Thymus (tissue), 11 donors: ENCODE data around the gene SBNO1. TPM values are rescaled to one million over a fixed set of nuclear protein-coding genes. Genes with fewer than 3 reads are reported as not detected.

Experiments used
- DNase-seq, 9 donors: peaks; one replicate each; pipeline ENCODE4 v3.0.0-alpha.2; 2013; ENCODE audit warnings: low spot score in 9 of 9, low read depth in 6 of 9, missing footprints in 1 of 9
- H3K27ac ChIP-seq, 2 donors: one replicate each; pipeline ENCODE4 v1.5.1; 2013; ENCODE audit warnings: control low read depth in 1 of 2, low read depth in 1 of 2, low read length in 1 of 2, mild to moderate bottlenecking in 1 of 2, moderate library complexity in 1 of 2
- H3K27me3 ChIP-seq, 2 donors: one replicate each; pipeline ENCODE4 v1.5.1; 2013; ENCODE audit warnings: low read length in 1 of 2; ENCODE audit not compliant: control insufficient read depth in 2 of 2, insufficient read depth in 1 of 2
- H3K36me3 ChIP-seq, 2 donors: one replicate each; pipeline ENCODE4 v1.5.1; 2013; ENCODE audit warnings: low read length in 1 of 2, mild to moderate bottlenecking in 1 of 2, moderate library complexity in 1 of 2; ENCODE audit not compliant: control insufficient read depth in 2 of 2, insufficient read depth in 2 of 2
- H3K4me1 ChIP-seq, 2 donors: one replicate each; pipeline ENCODE4 v1.5.1; 2013; ENCODE audit warnings: low read length in 2 of 2; ENCODE audit not compliant: control insufficient read depth in 2 of 2, insufficient read depth in 2 of 2
- H3K4me3 ChIP-seq, 2 donors: one replicate each; pipeline ENCODE4 v1.5.1; 2013; ENCODE audit warnings: low read length in 2 of 2, control low read depth in 1 of 2, mild to moderate bottlenecking in 1 of 2
- H3K9me3 ChIP-seq, 2 donors: one replicate each; pipeline ENCODE4 v1.5.1; 2013; ENCODE audit warnings: low read length in 1 of 2, mild to moderate bottlenecking in 1 of 2; ENCODE audit not compliant: control insufficient read depth in 2 of 2, insufficient read depth in 1 of 2
- WGBS: extraction: QIAGEN DNeasy Blood & Tissue Kit; methylation state at CpG from one replicate; pipeline ENCODE4 v1.1.7; 2013; 5-methylcytosine and 5-hydroxymethylcytosine counted together
- polyA plus RNA-seq: library from polyadenylated mRNA; stranded (reverse); fragments of 200-250 nt; gene quantifications from one replicate; pipeline ENCODE4 v1.2.3, GENCODE V29; 2013
- total RNA-seq: library from RNA; stranded (reverse); fragments of 120-200 nt; gene quantifications from one replicate; pipeline ENCODE4 v1.2.4, GENCODE V29; 2013
- donor health status: healthy.

The SBNO1 gene
- total and polyA plus RNA-seq, 2 donors = 7.7 to 22.9 TPM

- peak in 4 of 9 donors; percentile 44 to 79 (median 64) for DNase-seq
- Histone ChIP-seq H3K4me3 (peak overlapping the region; percentile 61 to 91), H3K27ac (peak overlapping the region in 1 of 2 donors; percentile 70), H3K36me3 (peaks cover 6 to 11% of the 10 kb centered on the region in 2 donors), H3K9me3 (peaks cover 0 to 9% of the 10 kb centered on the region in 2 donors), H3K27me3 (peaks cover 0 to 13% of the 10 kb centered on the region in 2 donors), H3K4me1 (peaks cover 17 to 40% of the 10 kb centered on the region in 2 donors)
- WGBS = under 1% methylated on average over 108 of the region's 108 CpGs
Observed at GRCh38 chr12:123271001-123271668, 93.5 kb downstream of the SBNO1 start.

GRCh38 chr12:123270214-123271000 is 94.2 kb downstream of the SBNO1 start:
- peaks cover 0 to 9% of the 10 kb centered on the region in 2 donors for H3K9me3 ChIP-seq
- under 1% methylated on average over 51 of the region's 51 CpGs for whole genome bisulfite sequencing
- peaks cover 0 to 13% of the 10 kb centered on the region in 2 donors for H3K27me3 ChIP-seq
- H3K4me1 ChIP-seq = peaks cover 17 to 40% of the 10 kb centered on the region in 2 donors
- H3K4me3 ChIP-seq = peak overlapping the region; percentile 61 to 91
- DNase-seq = peak in 3 of 9 donors; percentile 31 to 57 (median 37)
- H3K36me3 ChIP-seq = peaks cover 12 to 15% of the 10 kb centered on the region in 2 donors
- H3K27ac ChIP-seq = peak overlapping the region in 1 of 2 donors; percentile 75

- peaks cover 0 to 13% of the 10 kb centered on the region in 2 donors for H3K27me3 ChIP-seq
- H3K4me1 ChIP-seq = peaks cover 17 to 40% of the 10 kb centered on the region in 2 donors
- H3K36me3 ChIP-seq = peaks cover 18 to 19% of the 10 kb centered on the region in 2 donors
- H3K4me3 ChIP-seq = peak overlapping the region; percentile 61 to 91
- peaks cover 0 to 9% of the 10 kb centered on the region in 2 donors for H3K9me3 ChIP-seq
- WGBS = 1% methylated on average over 7 of the region's 7 CpGs
- no peak for DNase-seq
- H3K27ac ChIP-seq = peak overlapping the region in 1 of 2 donors; percentile 75
Observed at GRCh38 chr12:123269896-123270213, 94.8 kb downstream of the SBNO1 start.

- 3% methylated on average over 32 of the region's 32 CpGs for WGBS
- Histone ChIP-seq H3K27me3 (peaks cover 0 to 13% of the 10 kb centered on the region in 2 donors), H3K4me3 (peak overlapping the region; percentile 61 to 91), H3K9me3 (peaks cover 0 to 9% of the 10 kb centered on the region in 2 donors), H3K4me1 (peaks cover 17 to 40% of the 10 kb centered on the region in 2 donors), H3K36me3 (peaks cover 20 to 22% of the 10 kb centered on the region in 2 donors), H3K27ac (peak overlapping the region in 1 of 2 donors; percentile 75)
- DNase-seq = peak in 3 of 9 donors; percentile 32 to 59 (median 44)
Observed at GRCh38 chr12:123269395-123269892, 95.2 kb downstream of the SBNO1 start.

GRCh38 chr12:123268850-123269249 is 95.8 kb downstream of the SBNO1 start:
- H3K4me1 ChIP-seq = peaks cover 17 to 40% of the 10 kb centered on the region in 2 donors
- peaks cover 0 to 9% of the 10 kb centered on the region in 2 donors for H3K9me3 ChIP-seq
- no peak for DNase-seq
- peaks cover 20 to 23% of the 10 kb centered on the region in 2 donors for H3K36me3 ChIP-seq
- WGBS = 40% methylated on average over 13 of the region's 13 CpGs
- H3K27ac ChIP-seq = no peak overlapping the region
- H3K4me3 ChIP-seq = peak overlapping the region; percentile 61 to 91
- H3K27me3 ChIP-seq = peaks cover 0 to 13% of the 10 kb centered on the region in 2 donors

- Histone ChIP-seq H3K27ac (peak overlapping the region in 1 of 2 donors; percentile 21), H3K36me3 (peaks cover 26 to 28% of the 10 kb centered on the region in 2 donors), H3K4me3 (peak overlapping the region; percentile 14 to 91), H3K27me3 (peaks cover 0 to 13% of the 10 kb centered on the region in 2 donors), H3K9me3 (peaks cover 0 to 9% of the 10 kb centered on the region in 2 donors), H3K4me1 (peaks cover 17 to 40% of the 10 kb centered on the region in 2 donors)
- peak in 2 of 9 donors; percentile 38 to 61 for DNase-seq
- 14% methylated on average over 36 of the region's 36 CpGs for WGBS
Observed at GRCh38 chr12:123267991-123268843, 96.4 kb downstream of the SBNO1 start.

- H3K4me3 ChIP-seq = no peak overlapping the region
- peaks cover 17 to 38% of the 10 kb centered on the region in 2 donors for H3K4me1 ChIP-seq
- peaks cover 0 to 13% of the 10 kb centered on the region in 2 donors for H3K27me3 ChIP-seq
- DNase-seq = no peak
- H3K36me3 ChIP-seq = peaks cover 27 to 35% of the 10 kb centered on the region in 2 donors
- 96% methylated on average over 7 of the region's 7 CpGs for WGBS
- peaks cover 0 to 9% of the 10 kb centered on the region in 2 donors for H3K9me3 ChIP-seq
- H3K27ac ChIP-seq = peak overlapping the region in 1 of 2 donors; percentile 27
Observed at GRCh38 chr12:123267335-123267920, 97.2 kb downstream of the SBNO1 start.

- Histone ChIP-seq H3K4me1 (peaks cover 14 to 33% of the 10 kb centered on the region in 2 donors), H3K4me3 (no peak overlapping the region), H3K36me3 (peaks cover 31 to 40% of the 10 kb centered on the region in 2 donors), H3K27me3 (peaks cover 0 to 13% of the 10 kb centered on the region in 2 donors), H3K9me3 (peaks cover 0 to 9% of the 10 kb centered on the region in 2 donors), H3K27ac (no peak overlapping the region)
- WGBS = 98% methylated on average over 19 of the region's 19 CpGs
- no peak for DNase-seq
Observed at GRCh38 chr12:123266679-123267277, 97.9 kb downstream of the SBNO1 start.
